SH-SY5Y (cell line): ENCODE data around the gene FAM117A.

Experiments used
- GATA2 ChIP-seq: IDR thresholded peaks from 2 replicates; pipeline ENCODE4 v1.6.1; 2011; ENCODE audit warnings: mild to moderate bottlenecking, low read depth, low read length
- GATA3 ChIP-seq: IDR thresholded peaks from 2 replicates; pipeline ENCODE4 v1.6.1; 2011; ENCODE audit warnings: low read depth, mild to moderate bottlenecking, low read length, moderate library complexity

DNA sequence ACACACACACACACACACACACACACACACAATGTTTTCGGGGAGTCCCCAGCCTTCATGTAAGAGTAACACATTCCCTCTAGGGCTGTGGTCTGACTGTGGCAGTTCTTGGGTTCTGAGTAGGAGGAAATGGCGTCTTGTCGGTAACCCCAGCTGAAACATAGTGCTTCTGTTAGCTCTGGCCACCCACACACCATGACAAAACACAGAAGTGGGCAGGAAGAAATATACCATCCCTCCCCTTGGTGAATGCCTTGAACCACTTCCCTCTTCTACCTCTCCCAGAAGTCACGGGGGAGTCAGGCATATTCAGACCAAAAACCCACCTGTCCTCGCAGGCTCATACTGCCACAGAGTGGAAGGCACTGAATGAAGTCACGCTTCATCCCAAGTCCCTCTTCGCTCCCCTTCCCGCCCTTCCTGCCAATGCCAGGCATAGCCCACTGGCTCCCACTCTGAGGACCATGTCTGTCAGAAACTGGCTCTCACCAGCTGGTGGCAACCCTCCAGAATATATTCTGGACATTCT is 67.6 kb downstream of the FAM117A start:
- TF ChIP-seq GATA2 (no peak), GATA3 (no peak)
